CD4-positive, alpha-beta T cell (primary cell): Measurements from ENCODE around the gene RAB18. TPM values are rescaled to one million over a fixed set of nuclear protein-coding genes. Genes with fewer than 3 reads are reported as not detected.

Experiments
- ATAC-seq: fragments of 200-7000 bp; cut with Tn5 transposase; one replicate; pipeline ENCODE4 v1.10.0; 2022; ENCODE audit warnings: mild to moderate bottlenecking; ENCODE audit not compliant: poor library complexity
- CTCF ChIA-PET: fragments of 350-600 bp; sonication (Branson Sonifier 250); formaldehyde crosslinking; loops from one replicate; lab custom pipeline; 2021; ENCODE audit warnings: antibody characterized with exemption, inconsistent platforms; lab: Charles Lee
- POLR2A ChIA-PET: fragments of 350-600 bp; sonication (Branson Sonifier 250); formaldehyde crosslinking; loops from one replicate; lab custom pipeline; 2021; ENCODE audit warnings: antibody characterized with exemption, inconsistent platforms; lab: Charles Lee
- DNase-seq, 14 experiments: peaks; one replicate each; pipeline ENCODE4 v3.0.0-alpha.2; 2013 to 2020; ENCODE audit warnings: mixed read lengths in 2 of 14
- H3K27ac ChIP-seq, 2 donors: one replicate each; pipeline versions ENCODE4 v1.5.1 to v1.7.0; 2013; ENCODE audit warnings: low read length in 2 of 2, low read depth in 1 of 2, mild to moderate bottlenecking in 1 of 2
- H3K27me3 ChIP-seq, 2 experiments: 1 replicate in 1 of 2; 2 replicates in 1 of 2; pipeline versions ENCODE4 v1.6.1 to v1.7.0; 2013; ENCODE audit warnings: low read length in 2 of 2, control low read depth in 1 of 2, mild to moderate bottlenecking in 1 of 2, moderate library complexity in 1 of 2; ENCODE audit not compliant: insufficient read depth in 2 of 2, control insufficient read depth in 1 of 2
- H3K36me3 ChIP-seq: one replicate; pipeline ENCODE4 v1.6.1; 2013; ENCODE audit warnings: low read length, control low read depth; ENCODE audit not compliant: insufficient read depth
- H3K4me1 ChIP-seq: one replicate; pipeline ENCODE4 v1.6.1; 2013; ENCODE audit warnings: low read length, control low read depth; ENCODE audit not compliant: insufficient read depth
- H3K4me3 ChIP-seq: one replicate; pipeline ENCODE4 v1.5.1; 2013; ENCODE audit warnings: mild to moderate bottlenecking, low read length, moderate library complexity
- H3K9me3 ChIP-seq, 2 experiments: 1 replicate in 1 of 2; 2 replicates in 1 of 2; pipeline versions ENCODE4 v1.6.1 to v1.7.0; 2013; ENCODE audit warnings: low read length in 2 of 2, mild to moderate bottlenecking in 2 of 2, control low read depth in 1 of 2, moderate library complexity in 1 of 2; ENCODE audit not compliant: control insufficient read depth in 1 of 2, insufficient read depth in 1 of 2
- H3K27ac Mint-ChIP-seq: one replicate; pipeline ENCODE4 v1.8.0; 2020; ENCODE audit warnings: mixed read lengths
- H3K27me3 Mint-ChIP-seq: one replicate; pipeline ENCODE4 v1.8.0; 2021; ENCODE audit warnings: mixed read lengths
- H3K36me3 Mint-ChIP-seq: one replicate; pipeline ENCODE4 v1.8.0; 2021; ENCODE audit warnings: low read depth, mixed read lengths
- H3K4me1 Mint-ChIP-seq: one replicate; pipeline ENCODE4 v1.8.0; 2021; ENCODE audit warnings: low read depth, mixed read lengths
- H3K4me3 Mint-ChIP-seq: one replicate; pipeline ENCODE4 v1.8.0; 2020; ENCODE audit warnings: mild to moderate bottlenecking, mixed read lengths
- H3K9me3 Mint-ChIP-seq: one replicate; pipeline ENCODE4 v1.8.0; 2020; ENCODE audit warnings: mixed read lengths
- CTCF ChIP-seq: fragments of 200-600 bp; IDR thresholded peaks from one replicate; pipeline ENCODE4 v1.8.0; 2022; ENCODE audit warnings: antibody characterized with exemption, mild to moderate bottlenecking
- intact Hi-C, 2 experiments: fragments of 100-400 bp; cut with DNase I in 1 of 2; cut with micrococcal nuclease in 1 of 2; formaldehyde crosslinking; loops; one replicate each; pipeline versions ENCODE4 v1.15.1 to v1.9.0; 2023 to 2025; cut with DNase I, micrococcal nuclease
- total RNA-seq, 174 experiments: library from RNA in 2 of 174; stranded (reverse) in 2 of 174; gene quantifications; one replicate each; pipeline ENCODE4 v1.2.3 and lab custom pipeline; 2021 to 2026

Gene RAB18
- total RNA-seq, 2 experiments from 2014 or later, result 120 to 130 TPM

- H3K4me3 ChIP-seq, result no peak overlapping the region
- Mint-ChIP-seq H3K4me3 (no peak overlapping the region), H3K36me3 (peaks cover 65% of the 10 kb centered on the region), H3K27ac (peak overlapping the region; percentile 17), H3K27me3 (no peaks in the 10 kb centered on the region), H3K9me3 (no peaks in the 10 kb centered on the region), H3K4me1 (peaks cover 36% of the 10 kb centered on the region)
- H3K27ac ChIP-seq, result no peak overlapping the region
- CTCF ChIA-PET, result no interaction called here
- H3K9me3 ChIP-seq, result no peaks in the 10 kb centered on the region
- peaks cover 16% of the 10 kb centered on the region for H3K36me3 ChIP-seq
- DNase-seq (no peak), ATAC-seq (no peak)
- POLR2A ChIA-PET, result interaction anchor here (5.2 kb wide), 1 partner anchor 39 kb away, joined by 19 read pairs; the partner anchor contains the start of gene RAB18
- no peak for TF ChIP-seq CTCF
- H3K27me3 ChIP-seq, result no peaks in the 10 kb centered on the region
- H3K4me1 ChIP-seq, result peaks cover 9% of the 10 kb centered on the region
- intact Hi-C loops, result no loop called here
These were observed 38.7 kb downstream of the RAB18 start for GRCh38 chr10:27542812-27543211.

- ATAC-seq, result no peak
- Mint-ChIP-seq H3K27me3 (no peaks in the 10 kb centered on the region), H3K9me3 (no peaks in the 10 kb centered on the region), H3K4me3 (no peak overlapping the region), H3K27ac (no peak overlapping the region), H3K36me3 (peaks cover 26% of the 10 kb centered on the region), H3K4me1 (peaks cover 13% of the 10 kb centered on the region)
- peaks cover 6% of the 10 kb centered on the region for H3K36me3 ChIP-seq
- no peak for DNase-seq
- no peaks in the 10 kb centered on the region for H3K27me3 ChIP-seq
- no peak overlapping the region for H3K4me3 ChIP-seq
- peaks cover 5% of the 10 kb centered on the region for H3K4me1 ChIP-seq
- intact Hi-C loops, result no loop called here
- no peak for TF ChIP-seq CTCF
- POLR2A ChIA-PET, result no interaction called here
- H3K9me3 ChIP-seq, result no peaks in the 10 kb centered on the region
- CTCF ChIA-PET, result no interaction called here
- H3K27ac ChIP-seq, result no peak overlapping the region
These were observed 42.9 kb downstream of the RAB18 start for GRCh38 chr10:27547047-27547446.

- Histone ChIP-seq H3K27ac (no peak overlapping the region), H3K4me1 (peaks cover 5% of the 10 kb centered on the region), H3K4me3 (no peak overlapping the region), H3K36me3 (peaks cover 6% of the 10 kb centered on the region), H3K27me3 (no peaks in the 10 kb centered on the region), H3K9me3 (no peaks in the 10 kb centered on the region)
- no peak for DNase-seq
- no peak for ATAC-seq
- H3K4me1 Mint-ChIP-seq, result peaks cover 9% of the 10 kb centered on the region
- no peak for TF ChIP-seq CTCF
- intact Hi-C loops, result no loop called here
- H3K27me3 Mint-ChIP-seq, result no peaks in the 10 kb centered on the region
- no peak overlapping the region for H3K4me3 Mint-ChIP-seq
- no peaks in the 10 kb centered on the region for H3K9me3 Mint-ChIP-seq
- peaks cover 22% of the 10 kb centered on the region for H3K36me3 Mint-ChIP-seq
- POLR2A ChIA-PET, result no interaction called here
- CTCF ChIA-PET, result no interaction called here
- no peak overlapping the region for H3K27ac Mint-ChIP-seq
These were observed 43.4 kb downstream of the RAB18 start for GRCh38 chr10:27547482-27547881.
